SIG-M5 treated with dmso at 0.1 percent for 504 hours (cell line): Measurements from ENCODE around the gene CPB1.

Source experiments
- DNase-seq: peaks from one replicate; lab custom pipeline; 2025; ENCODE audit not compliant: unreplicated experiment; lab: John Stamatoyannopoulos, UW

CPB1 gene

DNA sequence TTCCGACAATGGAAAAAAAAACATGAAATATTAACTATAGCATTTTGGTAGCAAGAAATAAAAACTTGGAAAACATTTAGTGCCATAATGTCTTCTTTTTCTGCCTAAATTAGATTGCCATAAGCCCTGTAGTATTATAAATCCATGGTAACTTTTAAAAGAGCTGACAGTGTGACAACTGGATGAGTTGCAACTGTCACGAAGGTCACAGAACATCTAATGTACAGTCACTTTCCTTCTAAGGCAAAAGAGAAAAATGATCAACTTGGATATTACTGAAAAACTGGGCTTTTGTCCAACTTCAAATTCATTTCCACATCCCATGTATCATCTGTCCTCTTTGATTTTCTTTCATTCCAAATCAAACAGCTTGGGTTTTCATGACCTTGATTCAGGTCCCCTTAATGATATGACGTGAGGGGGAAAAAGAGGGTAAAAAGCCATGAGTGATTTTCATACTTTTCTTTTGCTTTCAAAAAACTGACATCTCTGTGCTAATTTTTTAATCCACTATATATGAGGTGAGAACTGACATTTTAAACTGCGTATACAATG lies 602 bp downstream of the CPB1 start:
- no peak for DNase-seq

DNA sequence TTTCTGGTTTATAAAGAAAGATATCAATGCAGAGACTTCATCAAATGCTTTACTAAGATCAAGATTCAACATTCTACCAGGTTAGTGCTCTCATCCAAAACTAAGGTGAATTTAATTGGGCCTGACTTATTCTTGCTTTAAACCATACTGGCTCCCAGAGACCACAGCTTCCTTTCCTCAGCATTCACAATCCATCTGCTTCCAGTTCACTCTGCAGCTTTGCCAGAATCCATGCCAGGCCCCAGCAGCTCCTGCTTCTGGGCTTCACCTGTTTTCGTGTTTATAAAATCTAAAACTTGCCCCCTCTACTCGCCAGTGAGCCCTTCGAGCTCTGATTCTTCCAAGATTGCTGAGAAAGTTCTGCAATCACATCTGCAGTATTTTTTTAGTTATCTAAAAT lies 2.3 kb downstream of the CPB1 start:
- DNase-seq: no peak

DNA sequence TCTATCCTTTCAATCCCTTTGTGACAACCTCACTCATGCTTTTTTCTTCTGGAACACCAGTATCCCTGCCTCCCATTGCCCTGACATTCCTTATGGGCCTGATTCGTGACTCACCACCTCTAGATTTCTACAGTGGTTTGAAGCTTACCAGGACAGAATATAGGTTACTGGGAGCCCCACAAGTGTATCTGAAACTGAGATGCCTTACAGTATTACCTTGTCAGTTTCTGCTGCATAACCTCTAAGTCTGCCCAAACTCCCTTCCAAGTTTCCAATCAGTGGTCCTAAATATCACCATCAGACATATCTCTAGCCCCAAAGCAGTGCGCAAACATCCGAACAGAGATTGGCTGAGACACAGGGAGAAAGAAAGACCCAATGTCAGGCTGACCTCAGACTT lies 5.6 kb downstream of the CPB1 start:
- DNase-seq: no peak

DNA sequence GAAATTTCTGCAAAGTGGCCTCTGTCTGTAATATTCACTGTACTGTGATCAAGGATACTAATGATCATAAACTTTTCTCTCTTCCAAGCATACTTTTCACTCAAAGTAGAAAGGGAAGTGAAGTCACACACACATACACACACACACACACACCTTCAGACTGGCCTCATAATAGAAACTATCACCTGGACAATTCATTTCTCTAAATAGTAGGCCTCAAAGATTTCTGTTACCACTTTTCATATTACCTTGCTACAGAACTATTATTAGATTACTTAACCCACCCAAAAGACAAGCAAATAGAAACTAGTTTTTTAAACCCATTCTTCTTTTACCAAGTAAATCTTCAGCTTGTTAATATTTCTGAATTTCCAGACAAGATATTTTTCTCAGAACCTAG lies 12.2 kb downstream of the CPB1 start:
- no peak for DNase-seq

DNA sequence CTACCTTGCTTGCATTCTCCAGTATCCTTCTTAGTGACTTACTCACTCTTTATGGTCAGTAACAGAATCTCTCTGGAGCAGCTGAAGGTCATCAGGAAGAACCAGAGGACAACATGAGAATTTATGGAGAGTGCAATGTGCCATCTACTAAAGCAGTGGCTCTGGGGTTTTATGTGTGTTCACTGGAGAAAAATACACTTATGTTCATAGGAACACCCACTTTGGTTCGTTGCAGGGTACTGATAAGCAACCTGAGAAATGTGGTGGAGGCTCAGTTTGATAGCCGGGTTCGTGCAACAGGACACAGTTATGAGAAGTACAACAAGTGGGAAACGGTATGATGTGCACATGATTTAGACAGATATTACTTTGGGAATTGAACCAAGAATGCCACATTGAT lies 12.8 kb downstream of the CPB1 start:
- no peak for DNase-seq

- DNase-seq: no peak
These were observed 18.3 kb downstream of the CPB1 start for GRCh38 chr3:148845756-148846395.

- DNase-seq: no peak
These were observed 19.7 kb downstream of the CPB1 start for GRCh38 chr3:148847351-148847750.

DNA sequence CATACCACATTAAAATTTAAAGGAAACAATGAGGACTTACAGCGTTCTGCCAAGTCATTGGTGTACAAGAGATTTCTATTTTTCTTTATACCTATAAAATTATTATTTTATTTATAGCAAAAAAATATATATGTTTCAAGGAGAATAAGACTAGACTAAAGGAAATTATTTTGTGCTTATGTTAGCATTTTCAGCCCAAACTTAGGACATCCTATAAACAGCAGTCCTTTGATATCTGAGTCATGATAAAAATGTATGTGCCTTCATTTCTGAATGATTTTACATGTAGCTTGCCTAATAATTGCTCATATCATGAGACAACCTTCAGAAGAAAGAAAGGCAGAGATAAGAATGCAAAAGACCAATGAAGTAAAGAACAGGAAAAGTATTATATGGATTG lies 20.8 kb downstream of the CPB1 start:
- DNase-seq: no peak

GRCh38 chr3:148852271-148852992 lies 24.8 kb downstream of the CPB1 start:
- no peak for DNase-seq

- DNase-seq: no peak
These were observed 25.5 kb downstream of the CPB1 start for GRCh38 chr3:148853076-148853475.

GRCh38 chr3:148854061-148854460 lies 26.4 kb downstream of the CPB1 start:
- DNase-seq: no peak

DNA sequence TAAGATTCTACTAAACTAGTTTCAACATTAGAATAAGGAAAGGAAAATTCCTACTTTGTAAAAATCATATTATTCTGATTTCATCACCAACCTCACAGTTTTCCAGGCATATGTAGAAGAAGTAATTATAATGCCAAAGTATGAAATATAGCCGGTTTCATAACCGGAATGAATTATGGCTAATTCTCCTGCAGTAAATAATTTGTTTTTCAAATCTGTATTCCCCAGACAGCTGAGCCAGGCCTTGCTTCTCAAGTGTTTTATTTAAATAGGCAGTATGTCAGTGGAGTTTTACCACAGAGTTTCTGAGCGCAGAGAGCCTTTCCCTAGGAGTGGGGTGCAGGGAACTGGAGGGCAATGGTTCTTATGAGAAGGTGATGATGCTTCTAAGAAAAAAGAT lies 28.8 kb downstream of the CPB1 start:
- no peak for DNase-seq

DNA sequence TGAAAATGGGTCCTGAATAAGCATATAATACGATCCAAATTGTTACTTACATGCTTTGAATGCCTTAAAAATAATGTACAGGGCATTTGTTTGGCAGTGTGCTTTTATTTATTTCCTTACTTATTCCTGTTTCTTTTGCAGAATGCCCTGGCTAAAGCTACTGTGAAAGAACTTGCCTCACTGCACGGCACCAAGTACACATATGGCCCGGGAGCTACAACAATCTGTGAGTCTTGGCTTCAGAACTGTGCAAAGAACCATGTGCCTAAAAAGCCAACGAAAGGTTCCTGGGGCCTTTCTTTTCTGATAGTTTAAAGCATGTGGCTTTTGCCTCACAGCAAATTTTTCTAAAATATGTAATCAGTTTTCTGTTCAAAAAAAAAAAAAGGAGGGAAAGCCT lies 29.7 kb downstream of the CPB1 start:
- DNase-seq: no peak

DNA sequence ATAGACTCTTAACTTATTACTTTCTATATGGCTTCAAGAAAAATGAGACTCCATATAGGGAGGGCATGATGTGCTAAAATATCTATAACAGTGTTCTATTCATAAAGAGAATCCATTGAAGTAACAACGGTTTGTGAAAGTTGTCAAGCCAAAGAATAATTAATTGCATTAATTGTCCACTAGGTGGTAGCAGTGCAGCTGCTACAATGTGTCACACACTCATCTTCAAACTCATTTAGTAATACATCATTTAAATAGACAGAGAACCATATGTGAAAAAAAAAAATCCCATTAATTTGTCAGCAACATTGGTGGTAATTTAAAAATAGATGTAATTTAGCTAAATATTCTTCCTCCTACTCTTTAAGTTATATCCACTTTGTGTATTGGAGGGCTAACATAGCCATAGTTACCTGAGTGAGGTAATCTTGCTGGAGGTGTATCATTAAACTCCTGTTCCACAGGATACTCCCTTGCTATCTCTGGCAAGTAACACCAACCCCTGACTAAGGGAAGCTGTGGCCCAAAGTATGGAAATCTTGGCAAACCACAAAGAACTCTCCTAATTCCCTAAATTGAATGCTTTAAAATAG lies 33.8 kb downstream of the CPB1 start:
- DNase-seq: peak; percentile 57

GRCh38 chr3:148863297-148863696 lies 35.7 kb downstream of the CPB1 start:
- no peak for DNase-seq

DNA sequence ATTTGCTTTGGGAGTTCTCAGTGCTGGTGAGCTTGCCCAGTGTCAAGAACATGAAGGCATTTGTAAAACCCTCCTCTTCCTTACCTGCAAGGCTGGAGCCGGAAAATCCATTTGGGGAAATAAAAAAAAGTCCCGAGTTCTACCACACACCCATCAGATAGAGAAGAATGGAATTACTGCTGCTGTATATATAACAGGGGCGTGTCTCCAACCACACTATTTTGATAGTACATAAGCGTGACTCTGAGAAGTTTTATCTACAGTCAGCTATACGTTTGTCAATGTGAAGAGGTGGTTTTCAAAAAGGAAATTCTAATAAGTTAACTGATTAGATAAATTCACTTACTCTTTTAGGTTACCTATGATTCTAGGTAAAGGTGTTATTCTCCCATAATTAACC lies 36.2 kb downstream of the CPB1 start:
- no peak for DNase-seq

- no peak for DNase-seq
These were observed 37.4 kb downstream of the CPB1 start, which contains the start of gene CPA3 for GRCh38 chr3:148865049-148865448. Gene CPA3, plus strand, starts transcription at chr3:148865296. Its CDS starts 12 bp downstream, at chr3:148865308.

DNA sequence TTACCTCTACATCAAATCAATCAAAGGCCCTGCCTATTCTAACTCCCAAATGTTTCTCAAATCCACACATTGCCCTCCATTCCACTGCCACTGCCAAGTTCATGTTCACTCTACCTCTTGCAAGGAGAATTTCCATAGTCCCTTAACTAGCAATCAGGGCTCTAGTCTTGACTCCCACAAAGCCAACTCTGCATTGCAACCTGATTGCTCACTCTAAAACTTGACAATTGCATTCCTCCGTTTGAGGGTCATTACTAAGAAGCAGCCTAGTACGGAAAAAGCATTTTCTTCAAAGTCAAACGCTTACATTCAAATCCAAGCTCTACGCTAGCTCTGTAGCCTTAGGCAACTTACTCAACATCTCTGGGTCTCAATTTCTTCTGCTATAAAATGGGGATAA lies 38.6 kb downstream of the CPB1 start:
- DNase-seq: no peak

DNA sequence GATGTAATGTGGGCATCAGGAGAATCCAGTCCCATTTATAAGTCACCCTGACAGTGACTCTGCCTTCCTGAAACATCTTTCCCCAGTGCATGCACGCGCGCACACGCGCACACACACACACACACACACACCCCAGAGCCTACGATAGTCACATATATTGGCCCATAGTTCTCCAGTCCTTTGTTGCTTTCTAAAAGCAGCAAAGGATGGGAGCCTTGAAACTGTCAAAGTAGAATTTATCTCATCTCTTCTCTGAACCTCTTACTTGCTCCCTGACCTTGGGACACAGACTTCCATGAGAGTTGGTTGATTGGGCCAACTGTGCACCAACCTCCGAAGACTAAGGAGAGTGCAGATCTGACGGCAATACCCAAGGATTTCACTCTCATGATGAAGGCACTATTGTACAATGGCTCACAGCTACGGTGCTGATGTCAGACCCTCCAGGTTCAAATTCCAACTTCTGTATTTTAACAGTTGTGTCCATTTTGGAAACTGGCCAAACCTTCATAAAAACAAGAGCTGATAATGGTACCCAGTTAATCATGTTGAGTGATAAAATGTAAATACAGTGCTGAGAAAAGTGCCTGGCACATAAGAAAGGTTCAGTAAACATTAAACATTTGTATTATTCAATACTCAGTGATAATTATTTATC lies 45.8 kb downstream of the CPB1 start:
- no peak for DNase-seq

DNA sequence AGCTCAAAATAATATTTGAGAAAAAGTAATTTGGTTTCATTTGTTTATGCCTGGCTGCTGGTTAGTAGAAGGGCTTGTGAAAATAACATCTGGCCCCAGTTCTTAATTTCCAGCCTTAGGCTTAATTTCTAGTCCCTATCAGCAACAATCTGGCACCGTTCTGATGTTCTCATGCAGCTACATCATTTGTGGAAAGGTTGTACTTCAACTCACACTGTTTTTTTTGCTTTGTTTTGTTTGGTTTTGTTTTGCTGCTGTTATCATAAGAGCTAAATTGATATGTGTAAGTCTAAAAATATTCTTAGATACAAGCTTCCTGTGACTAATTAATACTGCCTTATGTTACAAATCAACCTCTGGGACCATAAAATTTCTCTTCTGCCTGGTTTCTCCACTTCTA lies 46.4 kb downstream of the CPB1 start:
- no peak for DNase-seq

DNA sequence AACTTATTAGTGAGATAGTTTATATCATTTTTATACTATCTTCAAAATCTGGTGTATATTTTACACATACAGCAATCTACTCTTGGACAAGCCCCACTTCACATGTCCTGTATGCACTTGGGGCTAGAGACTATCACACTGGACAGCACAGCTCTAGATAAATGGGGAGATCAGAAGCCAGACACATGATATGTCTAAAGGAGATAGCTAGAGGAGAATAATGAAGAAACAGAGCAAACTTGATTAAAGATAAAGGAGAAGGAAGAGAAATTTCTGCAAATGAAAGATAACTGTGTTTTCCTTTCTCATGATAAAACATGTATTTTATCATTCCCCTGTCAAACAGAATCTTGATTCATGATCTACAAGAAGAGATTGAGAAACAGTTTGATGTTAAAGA lies 50.5 kb downstream of the CPB1 start:
- no peak for DNase-seq

DNA sequence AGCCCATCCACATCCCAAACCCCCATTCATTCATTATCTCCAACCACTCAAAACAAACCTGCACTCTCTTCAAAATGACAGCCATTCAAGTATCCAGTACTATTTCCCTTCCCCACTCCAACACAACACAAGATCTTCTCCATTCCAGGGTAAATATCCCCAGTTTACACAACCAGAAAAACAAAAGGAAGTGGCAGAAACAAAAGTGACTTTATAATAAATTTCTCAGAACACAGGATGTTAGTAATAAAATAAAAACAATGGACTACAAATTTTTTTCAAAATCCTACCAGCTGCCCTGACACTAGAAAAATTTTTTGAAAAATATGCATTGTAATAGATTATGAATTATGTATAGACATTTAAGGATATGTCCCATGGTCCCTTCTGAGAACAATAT lies 51.6 kb downstream of the CPB1 start:
- no peak for DNase-seq
